DMS53 (cell line): Measurements from ENCODE around the gene LARP4B.
"Not testable (repeated sequence)": the region's sequence is repeated elsewhere in the genome, so short reads cannot be mapped to it uniquely, and the experiment has no call there.

Experiments used
- DNase-seq: peaks from one replicate; lab custom pipeline; 2025; lab: John Stamatoyannopoulos, UW

LARP4B gene

DNA sequence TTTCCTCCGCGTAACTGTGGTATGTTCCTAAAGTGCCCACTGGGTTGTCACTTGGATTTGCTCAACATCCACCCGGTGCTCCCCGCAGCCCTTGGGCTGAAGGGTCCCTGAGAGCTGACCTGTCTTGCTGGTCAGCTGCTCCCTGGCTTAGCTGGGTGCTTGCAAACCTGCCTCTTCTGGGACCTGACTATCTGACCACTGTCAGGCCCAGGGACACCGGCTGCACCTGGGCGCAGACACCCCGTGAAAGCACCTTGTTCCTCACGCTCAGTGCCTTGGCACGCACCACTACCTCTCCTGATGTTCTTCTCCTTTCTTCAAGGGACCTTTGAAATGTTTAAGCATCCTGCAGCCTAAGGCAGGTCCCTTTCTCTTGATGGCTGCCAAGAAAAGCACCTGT is 26.6 kb upstream of the LARP4B start:
- no peak for DNase-seq

DNA sequence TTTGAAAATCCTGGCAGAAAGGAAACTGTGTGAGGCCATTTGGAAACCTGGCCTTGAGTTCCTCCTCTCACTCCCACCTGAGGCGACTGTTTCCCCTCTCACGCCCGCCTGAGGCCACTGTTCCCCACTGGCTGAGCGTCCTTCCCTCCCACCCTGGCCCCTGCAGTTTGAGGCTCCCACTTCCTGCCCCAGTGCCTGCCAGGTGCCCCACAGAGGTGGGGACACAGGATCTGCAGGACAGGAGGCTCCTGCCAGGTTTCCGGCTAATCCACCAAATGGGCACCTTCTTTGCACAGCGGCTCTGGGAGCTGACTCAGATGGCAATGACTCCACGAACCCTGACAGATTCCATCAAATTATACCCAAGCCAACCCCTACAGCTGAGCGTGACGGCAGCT is 24.3 kb upstream of the LARP4B start:
- DNase-seq, result no peak

DNA sequence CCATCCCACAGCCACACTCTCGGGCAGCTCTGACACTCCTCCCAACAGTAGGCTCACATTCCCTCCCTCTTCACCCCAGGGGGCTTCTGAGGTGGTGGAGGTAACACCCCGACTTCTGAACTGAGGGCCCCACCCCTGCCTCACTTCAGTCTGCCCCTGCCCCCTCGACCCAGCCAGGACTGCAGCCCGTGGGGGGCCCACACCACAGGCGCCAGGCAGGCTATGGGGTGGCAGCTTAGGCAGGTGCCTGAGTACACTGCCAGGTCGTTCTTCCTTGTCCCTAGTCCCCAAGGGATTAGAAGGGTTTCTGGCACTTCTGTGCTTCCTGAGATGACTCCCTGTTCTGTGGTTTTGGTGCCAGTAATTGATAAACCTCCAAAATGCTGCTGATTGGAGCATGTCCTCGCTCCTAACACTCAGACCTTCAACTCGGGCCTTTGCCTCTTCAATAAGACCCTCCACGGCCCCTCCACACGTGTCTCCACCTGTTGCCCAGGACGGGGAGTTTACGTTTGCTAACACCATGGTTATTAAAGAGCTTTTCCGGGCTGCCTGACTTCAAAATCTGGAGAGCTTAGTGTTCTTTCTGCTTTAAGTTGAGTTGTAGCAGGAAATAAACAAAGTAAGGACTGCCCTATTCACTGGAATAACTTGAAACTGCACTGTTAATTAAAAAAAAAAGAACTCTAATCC is 23.8 kb upstream of the LARP4B start:
- no peak for DNase-seq

DNA sequence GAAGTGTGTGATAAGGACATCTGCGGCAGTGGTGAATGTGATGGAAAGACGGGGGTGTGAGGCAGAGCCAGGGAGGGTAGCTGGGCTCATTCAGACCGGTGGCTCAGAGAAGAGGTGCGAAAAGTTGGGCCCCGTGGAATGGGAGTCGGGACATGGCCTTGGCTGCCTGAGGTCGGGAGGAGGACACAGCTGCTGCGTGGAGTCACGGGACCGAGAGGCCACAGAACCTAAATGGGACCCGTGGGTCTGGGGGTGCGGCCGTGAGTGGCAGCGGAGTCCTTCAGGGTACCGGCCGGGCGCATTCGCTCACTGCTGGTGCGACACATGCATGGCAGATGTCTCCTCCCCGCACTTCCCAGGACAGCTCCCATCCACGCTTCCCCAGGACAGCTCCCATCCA is 22.9 kb upstream of the LARP4B start:
- no peak for DNase-seq

DNA sequence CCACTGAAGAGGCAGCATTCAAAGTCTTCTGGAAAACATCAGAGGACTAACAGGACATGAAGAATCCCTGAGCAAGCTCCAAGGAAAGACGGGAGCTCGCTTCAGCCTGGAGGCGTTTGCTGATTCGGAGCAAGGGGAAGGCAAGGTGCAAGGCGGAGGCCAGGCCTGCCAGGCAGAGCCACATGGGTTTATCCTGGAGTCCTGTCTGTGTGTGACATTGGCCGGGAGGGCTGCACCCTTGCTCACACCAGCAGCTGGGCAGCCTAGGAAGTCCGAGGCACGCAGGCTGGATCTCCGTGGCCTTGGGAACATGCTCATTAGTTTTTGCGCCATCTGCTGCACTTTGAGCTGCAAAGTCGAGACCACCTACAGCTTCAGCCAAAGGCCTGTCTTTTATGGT is 22.3 kb upstream of the LARP4B start:
- DNase-seq, result no peak

DNA sequence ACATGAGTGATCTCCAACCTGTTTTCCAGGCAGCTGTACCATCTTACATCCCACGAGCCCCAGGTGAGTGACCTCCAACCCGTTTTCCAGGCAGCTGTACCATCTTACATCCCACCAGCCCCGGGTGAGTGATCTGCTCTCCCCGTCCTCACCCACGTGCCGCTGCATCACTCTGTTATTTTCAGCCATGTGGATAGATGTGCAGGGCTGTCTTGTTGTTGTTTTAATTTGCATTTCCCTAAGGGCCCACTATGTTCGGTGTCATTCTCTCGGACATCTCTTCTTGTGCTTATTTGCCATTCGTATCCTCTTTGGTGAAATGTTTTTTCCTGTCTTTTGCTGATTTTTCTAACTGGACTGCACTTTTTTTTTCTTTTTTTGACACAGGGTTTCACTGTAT is 17.9 kb upstream of the LARP4B start:
- DNase-seq, result no peak

- no peak for DNase-seq
These were observed 16.8 kb upstream of the LARP4B start for GRCh38 chr10:948347-948746.

DNA sequence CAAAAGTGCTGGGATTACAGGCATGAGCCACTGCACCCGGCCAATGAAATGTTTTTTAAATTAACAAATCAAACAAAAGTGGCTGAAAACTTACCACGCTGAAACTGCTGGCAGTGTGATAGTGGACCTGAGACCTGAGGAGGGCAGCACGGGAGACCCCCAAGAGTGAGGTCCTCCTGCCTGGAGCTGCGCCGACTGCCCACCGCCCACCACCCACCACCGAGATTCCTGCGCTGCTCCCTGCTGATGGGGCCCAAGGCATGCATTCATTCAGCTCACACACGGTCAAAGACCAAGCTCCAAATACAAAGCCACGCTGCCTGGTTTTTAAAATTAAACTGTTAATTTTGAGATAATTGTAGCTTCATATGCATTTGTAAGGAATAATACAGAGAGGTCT is 16.4 kb upstream of the LARP4B start:
- DNase-seq, result no peak

- DNase-seq, result no peak
These were observed 15.5 kb upstream of the LARP4B start for GRCh38 chr10:947051-947450.

DNA sequence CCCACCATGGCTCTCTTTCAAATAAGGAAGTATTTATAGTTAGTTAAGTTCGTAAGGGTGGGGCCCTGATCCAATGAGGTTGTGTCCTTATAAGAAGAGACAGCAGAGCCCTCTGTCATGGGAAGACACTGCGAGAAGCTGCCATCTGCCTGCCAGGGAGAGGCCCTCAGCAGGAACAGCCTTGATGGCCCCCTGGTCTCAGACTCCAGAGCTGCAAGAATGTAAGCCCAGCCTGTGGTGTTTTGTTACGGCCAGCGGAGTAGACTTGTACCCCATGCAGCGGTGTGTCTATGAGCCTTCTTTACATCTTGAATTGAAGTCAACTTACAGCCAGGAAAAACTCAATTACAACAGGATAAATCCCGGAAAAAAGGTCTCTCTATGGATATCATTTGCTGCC is 14.3 kb upstream of the LARP4B start:
- DNase-seq, result no peak

DNA sequence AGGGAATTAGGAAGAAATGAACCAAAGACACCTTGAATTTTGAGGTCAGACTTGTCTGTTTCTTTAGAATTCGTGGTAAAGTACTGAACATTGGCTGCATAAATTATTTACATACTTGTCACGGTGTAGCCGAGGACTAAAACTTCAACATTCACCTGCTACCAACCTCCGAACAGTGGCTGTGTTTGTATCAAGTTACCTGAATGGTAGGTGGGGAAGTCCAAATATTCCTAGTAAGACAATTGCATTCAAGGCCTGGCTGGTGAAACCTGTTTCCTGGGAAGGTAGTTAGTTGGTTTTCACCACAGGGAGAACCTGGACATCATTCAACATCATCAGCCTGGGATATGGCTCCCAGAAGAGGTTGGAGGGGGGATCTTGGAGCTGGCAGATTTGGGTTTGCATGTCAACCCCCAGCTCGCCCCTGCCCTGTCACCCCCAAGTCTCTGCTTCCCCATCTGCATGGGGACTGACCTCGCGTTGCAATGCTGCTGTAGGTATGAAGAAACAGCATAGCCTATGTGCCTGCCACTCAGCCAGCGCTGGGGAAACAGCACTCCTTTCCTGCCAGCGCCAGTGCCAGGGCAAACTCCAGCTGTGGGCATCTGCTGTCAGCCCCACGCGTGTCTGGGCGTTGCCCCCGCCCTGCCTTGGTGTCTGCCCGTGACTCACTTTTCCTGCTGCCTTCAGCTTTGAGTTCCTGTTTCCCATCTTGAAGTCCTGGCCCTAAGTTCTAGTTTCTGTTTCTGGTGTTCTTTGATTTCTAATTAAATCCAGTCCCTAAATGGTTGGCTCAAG is 12.7 kb upstream of the LARP4B start:
- no peak for DNase-seq

GRCh38 chr10:943334-944033 is 12.0 kb upstream of the LARP4B start:
- DNase-seq, result no peak

DNA sequence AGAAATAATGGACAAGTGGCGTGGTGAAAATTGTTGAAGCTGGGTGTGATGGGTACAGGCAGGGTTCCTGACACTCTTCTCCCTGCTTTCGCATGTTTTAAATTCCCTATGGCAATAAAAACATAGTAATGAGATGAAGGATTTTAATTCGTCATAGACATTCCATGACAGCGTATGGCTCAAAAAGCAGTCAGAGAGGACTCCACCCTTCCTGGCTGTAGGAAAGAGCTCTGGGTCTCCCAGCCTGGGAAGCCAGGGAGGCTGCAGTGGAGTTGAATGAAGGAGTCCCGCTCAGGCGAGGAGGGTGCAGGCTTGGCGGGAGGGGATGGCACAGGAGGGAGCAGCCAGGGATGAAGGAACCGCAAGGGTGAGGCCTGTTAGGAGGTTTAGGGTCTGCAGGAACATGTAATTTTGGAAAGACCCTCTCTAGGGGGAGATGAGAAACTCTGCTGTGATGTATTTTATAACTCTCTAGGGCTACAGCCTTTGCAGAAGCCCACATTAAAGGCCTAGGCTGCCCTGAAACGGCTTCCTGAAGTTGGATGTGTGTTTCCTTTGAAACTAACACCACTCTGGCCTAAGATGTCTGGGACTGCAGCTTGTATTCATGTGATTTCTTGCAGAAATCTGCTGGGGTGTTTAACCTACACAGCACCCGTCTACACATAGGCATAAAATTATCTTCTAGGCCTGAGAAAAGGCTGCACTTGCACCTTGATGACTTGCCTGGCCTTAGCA is 7.6 kb upstream of the LARP4B start:
- DNase-seq, result no peak

- no peak for DNase-seq
These were observed 3.4 kb upstream of the LARP4B start for GRCh38 chr10:934746-935406.

DNA sequence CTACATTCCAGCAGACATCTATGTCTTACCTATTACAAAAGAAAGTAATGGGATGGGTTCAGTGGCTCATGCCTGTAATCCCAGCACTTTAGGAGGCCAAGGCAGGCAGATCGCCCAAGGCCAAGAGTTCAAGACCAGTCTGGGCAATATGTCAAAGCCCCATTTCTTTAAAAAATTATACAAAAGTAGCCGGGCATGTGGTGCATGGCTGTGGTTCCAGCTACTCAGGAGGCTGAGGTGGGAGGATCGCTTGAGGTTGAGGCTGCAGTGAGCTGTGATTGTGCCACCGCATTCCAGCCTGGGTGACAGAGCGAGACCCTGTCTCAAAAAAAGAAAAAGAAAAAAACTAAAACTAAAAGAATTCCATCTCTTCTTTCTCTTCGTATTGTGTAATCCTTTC is 2.7 kb upstream of the LARP4B start:
- DNase-seq, result not testable (repeated sequence)

GRCh38 chr10:932589-932988 is 1.1 kb upstream of the LARP4B start:
- peak; percentile 21 for DNase-seq

DNA sequence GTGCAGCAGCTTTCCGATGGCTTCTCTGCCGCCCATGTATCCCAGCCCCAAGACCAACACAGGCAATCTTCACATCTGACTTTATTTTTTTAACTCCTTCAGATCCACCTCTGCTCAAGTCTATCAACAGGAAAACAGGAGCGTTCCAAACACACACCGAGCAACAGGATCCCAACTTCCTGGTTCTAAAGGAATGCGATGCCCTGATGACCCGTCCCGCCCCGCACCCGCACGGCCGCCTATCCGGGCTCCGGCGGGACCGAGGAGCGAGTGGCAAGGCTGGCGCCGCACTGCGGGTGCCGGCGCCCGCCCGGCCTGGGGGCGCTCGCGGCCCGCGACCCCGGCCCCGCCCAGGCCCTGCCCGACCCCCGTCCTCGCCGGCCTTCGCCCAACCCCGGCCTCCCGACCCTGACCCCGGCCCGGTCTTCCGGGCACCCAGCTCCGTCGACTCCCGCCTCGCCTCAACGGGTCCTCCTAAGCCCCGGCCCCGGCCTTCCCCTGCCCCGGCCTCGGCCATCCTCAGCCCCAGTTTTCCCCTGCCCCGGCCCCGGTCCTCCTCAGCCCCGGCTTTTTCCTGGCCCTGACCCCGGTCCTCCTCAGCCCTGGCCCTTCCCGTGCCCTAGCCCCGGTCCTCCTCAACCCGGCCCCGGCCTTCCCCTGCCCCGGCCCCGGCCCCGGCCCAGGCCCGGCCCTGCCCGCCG is 730 bp downstream of the LARP4B start:
- DNase-seq, result peak; percentile 83

DNA sequence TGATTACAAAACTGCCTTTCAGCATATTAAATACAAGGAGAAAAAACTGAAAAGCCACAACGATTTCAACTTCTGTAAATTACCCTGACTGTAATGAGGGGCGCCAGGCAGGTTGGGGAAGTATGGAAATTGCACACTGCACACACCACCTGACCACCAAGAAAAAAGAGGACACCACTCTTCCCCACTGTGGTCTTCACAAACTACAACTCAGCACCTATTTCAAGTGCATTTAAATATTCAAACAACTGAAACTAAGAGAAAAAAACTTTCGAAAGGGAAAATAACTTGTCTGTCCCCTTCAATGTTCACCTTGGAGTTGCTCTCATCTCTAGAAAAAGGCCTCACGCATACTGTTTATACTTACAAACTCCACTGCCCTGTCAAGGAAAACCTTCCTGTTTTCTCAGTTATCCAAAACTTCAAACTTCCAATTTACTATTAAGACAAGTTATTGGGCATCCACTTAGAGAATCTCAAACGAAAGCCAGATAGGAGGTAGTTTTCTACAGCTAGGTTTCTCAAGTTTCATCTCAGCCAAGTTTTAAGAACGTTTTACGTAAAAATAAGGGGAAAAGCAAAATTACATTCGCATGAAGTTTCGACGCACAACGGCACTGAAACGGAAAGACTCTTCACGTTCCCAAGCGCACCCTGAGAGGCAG is 1.4 kb downstream of the LARP4B start:
- DNase-seq, result no peak

DNA sequence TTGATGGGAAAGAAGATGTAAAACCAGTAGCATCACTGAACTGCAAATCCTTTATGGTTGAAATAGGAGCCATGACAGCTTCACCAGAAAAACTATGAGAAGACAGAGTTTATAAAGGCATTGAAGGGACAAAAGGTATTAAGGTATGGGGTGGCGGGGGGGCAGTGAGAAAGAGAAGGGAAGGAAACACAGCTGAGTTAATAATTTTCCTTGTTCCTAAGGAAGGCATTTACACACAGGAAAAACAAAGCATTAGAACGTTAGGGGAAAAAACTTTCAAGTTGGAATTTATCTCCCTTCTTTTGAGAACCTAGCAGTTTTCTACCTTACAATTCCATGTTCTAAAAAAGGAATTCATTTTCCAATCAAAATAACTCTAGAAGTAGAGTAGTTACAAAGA is 4.4 kb downstream of the LARP4B start:
- no peak for DNase-seq

DNA sequence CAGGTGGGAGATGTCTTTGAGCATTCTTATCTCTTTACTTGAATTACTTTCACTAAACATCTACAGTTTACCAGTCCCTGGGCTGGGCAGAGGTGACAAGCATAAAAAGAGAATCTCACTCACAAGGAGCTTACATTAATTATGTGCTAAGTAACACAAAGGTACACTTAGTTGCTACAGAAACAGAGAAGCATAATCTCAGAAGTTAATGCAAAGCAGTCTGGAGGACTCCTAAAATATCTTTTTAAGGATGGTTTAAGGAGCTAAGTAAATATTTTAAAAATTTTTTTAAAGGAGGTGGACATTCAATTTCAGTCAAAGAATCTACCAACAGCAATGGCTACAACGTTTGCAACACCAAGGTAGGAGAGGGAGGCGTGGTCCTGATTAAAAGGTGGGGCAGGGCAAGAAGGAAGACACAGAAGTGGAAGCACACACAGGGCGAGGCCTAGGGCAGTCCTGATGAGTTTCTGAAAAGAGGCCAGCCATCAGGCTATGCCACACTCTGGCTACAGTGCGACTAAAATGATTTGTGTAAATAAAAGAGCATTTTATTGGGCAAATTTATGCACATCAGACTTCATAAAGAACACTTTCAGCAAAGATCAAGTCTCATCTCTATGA is 5.3 kb downstream of the LARP4B start:
- DNase-seq, result no peak
